Measurements from ENCODE around the gene P2RY2. TPM values are rescaled to one million over a fixed set of nuclear protein-coding genes. Genes with fewer than 3 reads are reported as not detected.
A peak's percentile ranks its signal among the peaks of the same experiment; 100 is the strongest.

Gene P2RY2
- total RNA-seq, 1 donor, result 2.2 TPM

DNA sequence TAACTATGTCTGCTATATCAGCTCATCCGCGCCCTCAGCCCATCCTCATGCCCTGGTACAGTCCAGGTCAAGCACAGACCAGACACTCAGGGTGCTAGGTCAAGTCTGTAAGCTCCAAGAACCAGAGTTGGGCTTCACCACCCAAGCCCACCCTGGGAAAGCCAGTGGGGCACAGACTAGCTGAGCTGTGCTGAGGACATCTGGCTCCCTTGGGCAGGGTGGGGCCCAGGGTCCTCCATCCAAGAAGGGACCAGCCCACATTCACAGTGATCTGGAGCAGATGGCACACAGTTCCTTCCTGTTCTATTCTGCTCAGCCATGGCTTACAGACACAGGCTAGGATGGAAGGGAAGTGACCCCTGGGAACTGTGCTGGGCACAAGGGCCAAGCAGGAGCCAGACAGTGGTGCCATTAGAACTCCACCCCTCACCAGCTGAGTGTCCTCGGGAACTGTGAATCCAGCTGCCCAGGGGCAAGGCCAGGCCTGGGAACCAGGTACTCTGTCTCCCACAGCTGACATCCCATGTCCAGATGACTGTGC lies 63.2 kb downstream of the P2RY2 start:
- DNase-seq (ENCODE audit: low read depth in 2 of 3, low spot score in 2 of 3), result peak in 1 of 3 donors; percentile 28

DNA sequence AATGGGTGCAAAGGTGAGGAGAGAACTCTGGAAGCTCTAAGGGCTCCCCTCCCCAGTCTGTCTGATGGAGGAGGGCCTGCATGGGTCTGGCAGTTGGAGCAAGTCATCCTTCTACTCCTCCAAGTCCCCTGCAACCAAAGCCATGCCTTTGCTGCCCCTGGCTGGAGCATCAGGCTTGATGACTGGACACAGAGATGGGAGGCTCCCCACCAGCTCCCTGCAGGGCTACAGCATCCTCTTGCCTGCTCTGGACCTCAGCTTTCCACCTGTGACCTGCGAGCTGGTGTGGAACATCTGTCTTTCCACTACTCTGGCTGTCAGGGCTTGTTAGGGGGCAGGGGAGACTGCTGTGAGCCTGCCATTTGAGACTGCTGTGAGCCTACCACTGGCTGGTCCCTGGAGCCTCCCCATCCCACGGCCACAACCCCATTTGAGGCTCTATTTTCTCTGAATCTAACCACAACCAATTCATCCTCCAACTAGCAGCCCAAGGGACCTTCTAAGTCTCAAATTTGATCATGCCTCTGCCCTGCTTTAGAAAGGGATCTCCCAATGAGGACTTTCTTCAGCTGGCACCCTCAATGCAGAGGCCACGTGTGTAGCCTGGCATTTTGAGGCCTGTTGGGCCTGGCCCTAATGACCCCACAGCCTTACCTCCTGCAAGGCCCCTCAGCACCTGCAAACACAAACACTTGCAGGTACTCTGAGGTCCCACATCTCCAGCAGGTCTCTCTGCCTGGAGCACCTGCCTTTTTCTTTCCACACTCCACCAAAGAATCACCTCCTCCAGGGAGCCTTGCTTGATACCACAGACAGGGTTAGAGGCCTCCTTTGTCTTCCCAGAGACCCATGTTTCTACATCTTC lies 63.9 kb downstream of the P2RY2 start:
- DNase-seq (ENCODE audit: low read depth in 2 of 3, low spot score in 2 of 3), result no peak

- DNase-seq (ENCODE audit: low read depth in 2 of 3, low spot score in 2 of 3), result no peak
Observed at GRCh38 chr11:73283276-73284000, 65.4 kb downstream of the P2RY2 start.

DNA sequence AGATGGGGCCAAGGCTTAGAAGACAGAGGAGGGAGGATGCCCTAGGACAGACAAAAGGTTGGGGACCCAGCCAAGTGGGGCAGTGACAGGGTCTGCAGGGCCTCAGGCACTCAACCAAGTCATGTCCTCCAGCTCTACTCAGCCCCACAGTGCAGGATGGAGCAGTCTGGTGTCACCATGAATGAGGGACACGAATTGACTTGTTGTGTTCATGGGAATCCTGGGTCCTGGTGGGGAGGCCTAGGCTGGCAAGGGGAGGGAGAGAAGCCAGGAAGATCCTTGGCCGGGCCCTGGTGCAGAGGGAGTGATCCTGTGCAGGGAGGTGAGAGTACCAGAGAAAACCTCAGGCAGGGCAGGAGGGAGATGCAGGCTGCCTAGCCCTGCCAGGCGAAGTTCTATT lies 66.0 kb downstream of the P2RY2 start:
- no peak for DNase-seq (ENCODE audit: low read depth in 2 of 3, low spot score in 2 of 3)

DNA sequence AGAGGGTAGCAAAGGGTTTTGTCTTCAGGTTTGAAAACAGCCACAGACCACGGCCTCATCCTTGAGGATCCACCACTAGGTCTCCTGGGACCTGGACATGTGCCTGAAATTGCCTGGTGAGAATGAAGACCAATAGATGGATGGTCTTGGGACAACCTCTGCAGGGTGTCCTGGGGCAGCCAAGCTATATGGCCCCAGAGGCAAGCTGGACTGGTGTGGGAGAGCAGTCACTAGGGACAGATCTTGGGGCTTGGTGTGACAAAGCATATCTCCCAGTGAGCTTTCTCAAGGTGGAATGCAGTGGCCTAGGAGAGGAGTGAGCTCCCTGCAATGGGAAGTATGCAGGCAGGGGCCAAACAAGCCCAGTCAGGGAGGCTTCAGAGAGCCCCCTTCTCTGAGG lies 67.6 kb downstream of the P2RY2 start:
- DNase-seq (ENCODE audit: low read depth in 2 of 3, low spot score in 2 of 3), result no peak

Other genes with a start within 250 kb of the P2RY2 start
- 11.8 TPM for gene FCHSD2, start 76.0 kb upstream of the P2RY2 start, total RNA-seq
- gene P2RY6, start 54.1 kb downstream of the P2RY2 start, total RNA-seq, result 0.27 TPM
- gene ARHGEF17, start 90.0 kb downstream of the P2RY2 start, total RNA-seq, result 65.4 TPM
- gene RELT, start 158.1 kb downstream of the P2RY2 start, total RNA-seq, result 69.2 TPM

All from hematopoietic multipotent progenitor cell (in vitro differentiated cells).